H9 (cell line): ENCODE measurements around the gene ERP44. TPM values are rescaled to one million over a fixed set of nuclear protein-coding genes. Genes with fewer than 3 reads are reported as not detected.

Experiments
- DNase-seq: peaks from one replicate; pipeline ENCODE4 v3.0.0-alpha.2; 2017
- H2AFZ ChIP-seq: one replicate; pipeline ENCODE4 v1.6.1; 2013; ENCODE audit warnings: mild to moderate bottlenecking, low read length, control low read depth, moderate library complexity
- H2AK5ac ChIP-seq: 2 replicates; pipeline ENCODE4 v1.6.1; 2013; ENCODE audit warnings: low read length, control low read depth, mixed read lengths; ENCODE audit not compliant: insufficient read length
- H2BK120ac ChIP-seq: one replicate; pipeline ENCODE4 v1.6.1; 2013; ENCODE audit warnings: low read depth, mild to moderate bottlenecking, low read length, control low read depth, inconsistent platforms; ENCODE audit not compliant: poor library complexity, severe bottlenecking
- H2BK12ac ChIP-seq: 2 replicates; pipeline ENCODE4 v1.6.1; 2013; ENCODE audit warnings: low read length, control low read depth, mixed read lengths, low read depth; ENCODE audit not compliant: insufficient read length
- H2BK15ac ChIP-seq: 2 replicates; pipeline ENCODE4 v1.6.1; 2013; ENCODE audit warnings: low read depth, low read length, control low read depth
- H2BK20ac ChIP-seq: one replicate; pipeline ENCODE4 v1.6.1; 2013; ENCODE audit warnings: low read depth, mild to moderate bottlenecking, low read length, control low read depth, inconsistent platforms; ENCODE audit not compliant: poor library complexity, severe bottlenecking
- H2BK5ac ChIP-seq: 2 replicates; pipeline ENCODE4 v1.6.1; 2013; ENCODE audit warnings: low read length, control low read depth, mixed read lengths; ENCODE audit not compliant: insufficient read length
- H3K14ac ChIP-seq: 2 replicates; pipeline ENCODE4 v1.6.1; 2013; ENCODE audit warnings: low read length, control low read depth; ENCODE audit not compliant: insufficient read depth
- H3K18ac ChIP-seq: 2 replicates; pipeline ENCODE4 v1.6.1; 2013; ENCODE audit warnings: low read depth, mild to moderate bottlenecking, mixed read lengths, low read length, control low read depth; ENCODE audit not compliant: insufficient read length
- H3K23ac ChIP-seq: 2 replicates; pipeline ENCODE4 v1.6.1; 2013; ENCODE audit warnings: low read length, control low read depth, mixed read lengths, low read depth; ENCODE audit not compliant: insufficient read length
- H3K23me2 ChIP-seq: 2 replicates; pipeline ENCODE4 v1.6.1; 2013; ENCODE audit warnings: low read depth, mild to moderate bottlenecking, mixed read lengths, low read length, control low read depth; ENCODE audit not compliant: insufficient read length, poor library complexity, severe bottlenecking
- H3K27ac ChIP-seq: 2 replicates; pipeline ENCODE4 v1.5.1; 2013; ENCODE audit warnings: low read length, control low read depth, mixed read lengths, low read depth; ENCODE audit not compliant: insufficient read length
- H3K27me3 ChIP-seq: 2 replicates; pipeline ENCODE4 v1.6.1; 2013; ENCODE audit warnings: low read length, control low read depth, inconsistent platforms; ENCODE audit not compliant: insufficient read depth
- H3K4ac ChIP-seq: 2 replicates; pipeline ENCODE4 v1.6.1; 2013; ENCODE audit warnings: low read depth, mild to moderate bottlenecking, control low read depth, inconsistent platforms, low read length, moderate library complexity
- H3K4me1 ChIP-seq: 2 replicates; pipeline ENCODE4 v1.6.1; 2013; ENCODE audit warnings: low read length, control low read depth, inconsistent platforms; ENCODE audit not compliant: insufficient read depth
- H3K4me2 ChIP-seq: 2 replicates; pipeline ENCODE4 v1.6.1; 2013; ENCODE audit warnings: low read length, control low read depth, mixed read lengths; ENCODE audit not compliant: insufficient read length, insufficient read depth
- H3K56ac ChIP-seq: 2 replicates; pipeline ENCODE4 v1.6.1; 2013; ENCODE audit warnings: low read depth, mild to moderate bottlenecking, mixed read lengths, low read length, control low read depth; ENCODE audit not compliant: insufficient read length
- H3K79me1 ChIP-seq: 2 replicates; pipeline ENCODE4 v1.6.1; 2013; ENCODE audit warnings: low read depth, mild to moderate bottlenecking, moderate library complexity, low read length, control low read depth, inconsistent platforms; ENCODE audit not compliant: insufficient read depth, poor library complexity, severe bottlenecking
- H3K79me2 ChIP-seq: 2 replicates; pipeline ENCODE4 v1.6.1; 2013; ENCODE audit warnings: low read length, control low read depth, inconsistent platforms; ENCODE audit not compliant: insufficient read depth
- H3K9ac ChIP-seq: 2 replicates; pipeline ENCODE4 v1.6.1; 2013; ENCODE audit warnings: low read length, control low read depth, mixed read lengths; ENCODE audit not compliant: insufficient read length; ENCODE audit errors: extremely low read depth
- H3K9me3 ChIP-seq: one replicate; pipeline ENCODE4 v1.6.1; 2013; ENCODE audit warnings: low read depth, low read length, inconsistent platforms; ENCODE audit not compliant: control insufficient read depth
- H3T11ph ChIP-seq: one replicate; pipeline ENCODE4 v1.6.1; 2013; ENCODE audit warnings: mild to moderate bottlenecking, low read length, control low read depth, inconsistent platforms
- H4K20me1 ChIP-seq: one replicate; pipeline ENCODE4 v1.6.1; 2013; ENCODE audit not compliant: control insufficient read depth, insufficient read length, insufficient read depth
- H4K5ac ChIP-seq: 2 replicates; pipeline ENCODE4 v1.6.1; 2013; ENCODE audit warnings: low read depth, mild to moderate bottlenecking, mixed read lengths, low read length, control low read depth; ENCODE audit not compliant: insufficient read length
- H4K8ac ChIP-seq: replicated peaks from 2 replicates; pipeline ENCODE4 v1.6.1; 2013; ENCODE audit warnings: low read length, control low read depth, mixed read lengths, low read depth; ENCODE audit not compliant: insufficient read length
- H4K91ac ChIP-seq: 2 replicates; pipeline ENCODE4 v1.6.1; 2013; ENCODE audit warnings: low read depth, mild to moderate bottlenecking, moderate library complexity, mixed read lengths, low read length, control low read depth; ENCODE audit not compliant: insufficient read length
- H3K27ac Mint-ChIP-seq, 3 experiments: 2 replicates in 2 of 3; 3 replicates in 1 of 3; pipeline ENCODE4 v1.8.0; 2020 to 2021; ENCODE audit warnings: mixed read lengths in 3 of 3, mild to moderate bottlenecking in 1 of 3, moderate library complexity in 1 of 3
- H3K27me3 Mint-ChIP-seq: 2 replicates; pipeline ENCODE4 v1.8.0; 2021; ENCODE audit warnings: low read depth, mild to moderate bottlenecking, moderate library complexity, mixed read lengths
- H3K36me3 Mint-ChIP-seq, 3 experiments: 2 replicates in 2 of 3; 3 replicates in 1 of 3; pipeline ENCODE4 v1.8.0; 2020 to 2021; ENCODE audit warnings: low read depth in 3 of 3, mixed read lengths in 3 of 3; ENCODE audit not compliant: insufficient read depth in 1 of 3
- H3K4me1 Mint-ChIP-seq, 2 experiments: 2 replicates each; pipeline ENCODE4 v1.8.0; 2020; ENCODE audit warnings: mixed read lengths in 2 of 2
- H3K4me3 Mint-ChIP-seq, 2 experiments: 2 replicates in 1 of 2; 3 replicates in 1 of 2; pipeline ENCODE4 v1.8.0; 2020 to 2021; ENCODE audit warnings: mild to moderate bottlenecking in 2 of 2, mixed read lengths in 2 of 2, moderate library complexity in 1 of 2
- H3K9me3 Mint-ChIP-seq, 2 experiments: 2 replicates in 1 of 2; 3 replicates in 1 of 2; pipeline ENCODE4 v1.8.0; 2020; ENCODE audit warnings: mild to moderate bottlenecking in 2 of 2, mixed read lengths in 2 of 2, moderate library complexity in 1 of 2
- CTCF ChIP-seq: fragments of 200-600 bp; sonication (generic); conservative IDR thresholded peaks from 3 replicates; pipeline ENCODE4 v1.8.0; 2021; ENCODE audit warnings: antibody characterized with exemption, mild to moderate bottlenecking
- WGBS: extraction: QIAGEN DNeasy Blood & Tissue Kit; methylation state at CpG from one replicate; pipeline ENCODE4 v1.1.7; 2013; ENCODE audit warnings: missing lambda C conversion rate, low lambda C conversion rate, mixed read lengths; ENCODE audit not compliant: insufficient read length; ENCODE audit errors: extremely low coverage; 5-methylcytosine and 5-hydroxymethylcytosine counted together
- total RNA-seq: library from RNA; stranded (reverse); gene quantifications from 2 replicates; pipeline ENCODE4 v1.2.1, GENCODE V29; 2021

ERP44 gene
- total RNA-seq, 1 experiment from 2014 or later = 15.4 TPM

- Histone ChIP-seq H3K9ac (no peak overlapping the region), H2AFZ (no peak overlapping the region), H3K27me3 (no peaks in the 10 kb centered on the region), H4K20me1 (no peaks in the 10 kb centered on the region), H3K23me2 (no peaks in the 10 kb centered on the region), H4K5ac (no peak overlapping the region), H3K56ac (no peak overlapping the region), H3K4me1 (no peaks in the 10 kb centered on the region), H2BK12ac (no peak overlapping the region), H2BK15ac (no peak overlapping the region), H3K79me2 (no peaks in the 10 kb centered on the region), H2BK120ac (no peak overlapping the region), H3T11ph (no peak overlapping the region), H3K4ac (no peak overlapping the region), H3K14ac (no peak overlapping the region), H3K79me1 (no peaks in the 10 kb centered on the region), H2BK20ac (no peak overlapping the region), H3K27ac (no peak overlapping the region), H2BK5ac (no peak overlapping the region), H3K23ac (no peak overlapping the region), H3K9me3 (no peaks in the 10 kb centered on the region), H4K8ac (no peak overlapping the region), H2AK5ac (no peak overlapping the region), H4K91ac (no peak overlapping the region), H3K18ac (no peak overlapping the region), H3K4me2 (no peak overlapping the region)
- H3K36me3 Mint-ChIP-seq = peaks cover 0 to 6% (median 0%) of the 10 kb centered on the region in 3 experiments; a peak in 2 of 7 replicates
- no peaks in the 10 kb centered on the region for H3K9me3 Mint-ChIP-seq
- no peak overlapping the region for H3K4me3 Mint-ChIP-seq
- WGBS = no CpG with 5 or more reads among the region's 2 CpGs
- H3K27ac Mint-ChIP-seq = peak overlapping the region in 1 of 3 experiments; percentile 4; a peak in 1 of 7 replicates
- no peak for TF ChIP-seq CTCF
- no peaks in the 10 kb centered on the region for H3K27me3 Mint-ChIP-seq
- DNase-seq = no peak
- H3K4me1 Mint-ChIP-seq = peaks cover 0 to 3% of the 10 kb centered on the region in 2 experiments; a peak in 1 of 4 replicates
Measured at GRCh38 chr9:100056561-100056960, 42.2 kb downstream of the ERP44 start.
